ENCODE results near the gene MCM10.

Gene MCM10

GRCh38 chr10:13160934-13161856, at the start of gene MCM10:
Gene MCM10 (plus strand): TSS chr10:13161558. CDS start chr10:13164203, 2,645 bp downstream.
- peaks cover 15% of the 10 kb centered on the region for H3K36me3 ChIP-seq (ENCODE audit: insufficient read depth, low read length)
- peaks cover 13% of the 10 kb centered on the region for H3K4me1 ChIP-seq (ENCODE audit: insufficient read depth, low read length)
- H3K27me3 ChIP-seq (ENCODE audit: insufficient read depth, low read length) = no peaks in the 10 kb centered on the region
- peak within 1 kb of the TSS; percentile 66 for H3K4me3 ChIP-seq (ENCODE audit: low read length)
- peak within 1 kb of the TSS; percentile 75 for H2AFZ ChIP-seq (ENCODE audit: low read depth, low read length)
- H3K9me3 ChIP-seq (ENCODE audit: low read length) = no peaks in the 10 kb centered on the region

DNA sequence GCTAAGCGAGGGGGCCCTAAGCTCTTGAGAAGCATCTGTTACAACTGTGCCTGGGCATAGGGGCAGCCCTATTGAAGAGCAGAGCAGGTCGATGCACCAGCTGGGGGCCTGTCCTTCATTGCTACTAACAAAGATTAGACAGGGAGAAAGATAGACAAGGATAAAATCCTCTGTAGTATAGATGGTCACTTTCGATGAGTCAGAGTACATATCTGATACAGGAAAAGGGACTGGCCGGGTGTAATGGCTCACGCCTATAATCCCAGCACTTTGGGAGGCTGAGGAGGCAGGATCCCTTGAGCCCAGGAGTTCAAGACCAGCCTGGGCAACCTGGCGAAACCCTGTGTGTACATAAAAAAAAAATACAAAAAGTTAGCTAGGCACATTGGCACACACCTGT, 47.8 kb upstream of the MCM10 start:
- Histone ChIP-seq H3K36me3 (ENCODE audit: insufficient read depth, low read length) (peaks cover 4% of the 10 kb centered on the region), H3K27me3 (ENCODE audit: insufficient read depth, low read length) (no peaks in the 10 kb centered on the region), H3K4me3 (ENCODE audit: low read length) (no peak overlapping the region), H3K9me3 (ENCODE audit: low read length) (no peaks in the 10 kb centered on the region), H2AFZ (ENCODE audit: low read depth, low read length) (no peak overlapping the region), H3K4me1 (ENCODE audit: insufficient read depth, low read length) (no peaks in the 10 kb centered on the region)

- H3K4me1 ChIP-seq (ENCODE audit: insufficient read depth, low read length) = no peaks in the 10 kb centered on the region
- H3K36me3 ChIP-seq (ENCODE audit: insufficient read depth, low read length) = peaks cover 4% of the 10 kb centered on the region
- H3K4me3 ChIP-seq (ENCODE audit: low read length) = no peak overlapping the region
- H3K27me3 ChIP-seq (ENCODE audit: insufficient read depth, low read length) = no peaks in the 10 kb centered on the region
- H3K9me3 ChIP-seq (ENCODE audit: low read length) = no peaks in the 10 kb centered on the region
- no peak overlapping the region for H2AFZ ChIP-seq (ENCODE audit: low read depth, low read length)
Measured at GRCh38 chr10:13115832-13116803, 45.2 kb upstream of the MCM10 start.

DNA sequence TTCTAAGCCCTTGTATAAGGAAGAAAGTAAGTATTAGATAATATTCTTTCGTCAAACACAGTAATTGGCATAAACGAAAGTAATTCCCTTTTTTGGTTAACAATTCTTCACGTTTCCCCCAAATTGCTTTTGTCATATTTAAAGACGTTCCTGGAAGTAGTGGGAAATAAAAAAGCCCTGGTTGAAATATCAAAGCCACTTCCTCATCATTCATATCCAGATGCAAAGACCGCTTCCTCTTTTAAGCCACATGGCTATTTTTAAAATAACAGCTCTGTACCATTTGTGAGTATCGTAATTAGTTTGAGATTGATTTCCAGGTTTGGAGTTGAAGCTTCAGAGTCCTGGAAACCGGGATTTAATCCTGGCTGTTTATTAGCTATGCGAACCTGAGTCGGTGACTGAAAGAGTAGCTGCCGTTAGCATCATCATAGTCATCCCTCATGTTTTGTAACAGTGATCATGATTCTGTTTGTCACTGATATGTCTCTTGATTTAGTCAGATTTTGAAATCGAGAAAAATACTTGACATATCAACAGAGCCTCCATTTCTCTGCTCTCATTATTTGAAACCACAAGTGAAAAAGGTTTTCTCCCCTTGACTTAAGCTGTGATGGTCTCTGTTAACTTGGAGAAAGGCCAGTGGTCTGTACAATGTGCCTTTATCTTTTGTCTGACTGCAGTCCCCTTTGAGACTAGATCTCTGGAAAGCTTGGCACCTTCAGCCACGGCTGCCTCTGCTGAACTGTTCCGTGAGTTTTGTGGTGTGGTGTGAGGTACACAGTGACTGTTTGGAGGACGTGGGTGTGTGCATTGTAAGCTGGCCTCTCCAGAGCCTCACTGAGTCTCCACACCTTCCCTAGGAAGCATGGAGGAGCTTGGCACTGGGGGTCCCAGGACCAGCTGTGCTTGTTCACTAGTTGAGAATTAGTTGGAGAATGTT, 43.2 kb upstream of the MCM10 start:
- H3K4me1 ChIP-seq (ENCODE audit: insufficient read depth, low read length) = no peaks in the 10 kb centered on the region
- H3K27me3 ChIP-seq (ENCODE audit: insufficient read depth, low read length) = no peaks in the 10 kb centered on the region
- H3K36me3 ChIP-seq (ENCODE audit: insufficient read depth, low read length) = peaks cover 5% of the 10 kb centered on the region
- no peak overlapping the region for H3K4me3 ChIP-seq (ENCODE audit: low read length)
- no peaks in the 10 kb centered on the region for H3K9me3 ChIP-seq (ENCODE audit: low read length)
- H2AFZ ChIP-seq (ENCODE audit: low read depth, low read length) = no peak overlapping the region

DNA sequence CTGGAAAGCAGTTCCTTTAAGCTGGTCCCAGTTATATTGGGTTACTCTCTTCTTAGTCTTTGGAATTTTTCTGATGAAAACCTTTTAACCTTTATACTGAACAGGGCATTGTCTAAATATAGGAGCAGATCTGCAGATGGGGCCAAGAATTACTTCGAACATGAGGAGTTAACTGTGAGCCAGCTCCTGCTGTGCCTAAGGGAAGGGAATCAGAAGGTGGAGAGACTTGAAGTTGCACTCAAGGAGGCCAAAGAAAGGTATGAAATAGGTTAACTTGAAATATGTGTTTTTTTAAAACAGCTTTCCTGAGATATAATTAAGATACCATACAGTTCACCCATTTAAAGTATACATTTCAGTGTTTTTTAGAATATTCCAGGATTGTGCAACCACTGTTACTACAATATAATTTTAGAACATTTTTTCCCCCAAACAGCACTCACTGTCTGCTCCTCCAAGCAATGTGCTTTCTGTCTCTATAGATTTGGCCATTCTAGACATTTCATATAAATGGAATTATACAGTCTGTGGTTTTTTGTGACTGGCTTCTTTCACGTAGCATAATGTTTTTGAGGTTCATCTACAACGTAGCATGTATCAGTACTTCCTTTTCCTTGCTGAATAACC, 42.5 kb upstream of the MCM10 start:
- H3K36me3 ChIP-seq (ENCODE audit: insufficient read depth, low read length) = peaks cover 6% of the 10 kb centered on the region
- H3K4me1 ChIP-seq (ENCODE audit: insufficient read depth, low read length) = no peaks in the 10 kb centered on the region
- H3K27me3 ChIP-seq (ENCODE audit: insufficient read depth, low read length) = no peaks in the 10 kb centered on the region
- no peak overlapping the region for H3K4me3 ChIP-seq (ENCODE audit: low read length)
- H3K9me3 ChIP-seq (ENCODE audit: low read length) = no peaks in the 10 kb centered on the region
- H2AFZ ChIP-seq (ENCODE audit: low read depth, low read length) = no peak overlapping the region

DNA sequence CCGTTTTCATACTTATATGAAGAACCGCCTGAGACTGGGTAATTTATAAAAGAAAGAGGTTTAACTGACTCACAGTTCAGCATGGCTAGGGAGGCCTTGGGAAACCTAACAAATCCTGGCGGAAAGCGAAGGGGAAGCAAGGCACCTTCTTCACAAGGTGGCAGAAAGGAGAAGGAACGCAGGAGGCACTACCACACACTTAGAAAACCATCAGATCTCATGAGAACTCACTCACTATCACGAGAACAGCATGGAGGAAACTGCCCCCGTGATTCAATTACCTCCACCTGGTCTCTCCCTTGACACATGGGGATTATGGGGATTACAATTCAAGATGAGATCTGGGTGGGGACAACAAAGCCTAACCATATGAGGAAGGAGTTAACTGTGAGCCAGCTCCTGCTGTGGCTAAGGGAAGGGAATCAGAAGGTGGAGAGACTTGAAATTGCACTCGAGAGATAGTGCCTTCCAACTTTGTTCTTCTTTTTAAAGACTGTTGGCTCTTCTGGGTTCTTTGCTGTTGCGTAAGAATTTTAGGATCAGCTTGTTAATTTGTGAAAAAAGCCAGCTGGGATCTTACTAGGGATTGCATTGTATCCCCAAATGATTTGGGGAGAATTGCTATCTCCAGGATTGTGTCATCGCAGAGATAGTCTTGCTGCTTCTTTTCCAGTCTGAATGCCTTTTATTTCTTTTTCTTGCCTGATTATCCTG, 40.4 kb upstream of the MCM10 start:
- Histone ChIP-seq H3K27me3 (ENCODE audit: insufficient read depth, low read length) (no peaks in the 10 kb centered on the region), H3K36me3 (ENCODE audit: insufficient read depth, low read length) (peaks cover 6% of the 10 kb centered on the region), H3K4me1 (ENCODE audit: insufficient read depth, low read length) (no peaks in the 10 kb centered on the region), H2AFZ (ENCODE audit: low read depth, low read length) (no peak overlapping the region), H3K9me3 (ENCODE audit: low read length) (no peaks in the 10 kb centered on the region), H3K4me3 (ENCODE audit: low read length) (no peak overlapping the region)

DNA sequence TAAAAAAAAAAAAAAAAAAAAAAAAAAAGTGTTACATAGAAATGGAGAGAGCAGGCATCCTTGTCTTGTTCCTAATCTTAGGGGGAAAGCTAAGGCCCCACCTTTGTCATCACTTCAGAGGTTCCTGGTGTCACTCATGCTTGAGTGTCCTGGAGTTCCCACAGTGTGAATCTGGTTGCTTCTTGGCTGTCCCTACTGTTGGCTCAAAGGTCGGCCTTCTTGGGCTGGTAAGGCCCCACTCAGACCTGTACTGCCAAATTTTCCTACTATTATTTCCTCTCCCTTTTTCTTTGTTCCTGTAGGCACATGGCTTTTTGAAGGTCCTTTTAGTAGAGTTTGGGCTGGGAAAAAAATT, 39.9 kb upstream of the MCM10 start:
- peaks cover 5% of the 10 kb centered on the region for H3K36me3 ChIP-seq (ENCODE audit: insufficient read depth, low read length)
- no peak overlapping the region for H2AFZ ChIP-seq (ENCODE audit: low read depth, low read length)
- no peaks in the 10 kb centered on the region for H3K4me1 ChIP-seq (ENCODE audit: insufficient read depth, low read length)
- H3K9me3 ChIP-seq (ENCODE audit: low read length) = no peaks in the 10 kb centered on the region
- no peak overlapping the region for H3K4me3 ChIP-seq (ENCODE audit: low read length)
- H3K27me3 ChIP-seq (ENCODE audit: insufficient read depth, low read length) = no peaks in the 10 kb centered on the region

GRCh38 chr10:13136651-13137050, 24.7 kb upstream of the MCM10 start:
- H3K36me3 ChIP-seq (ENCODE audit: insufficient read depth, low read length) = no peaks in the 10 kb centered on the region
- H3K9me3 ChIP-seq (ENCODE audit: low read length) = no peaks in the 10 kb centered on the region
- no peak overlapping the region for H3K4me3 ChIP-seq (ENCODE audit: low read length)
- H2AFZ ChIP-seq (ENCODE audit: low read depth, low read length) = no peak overlapping the region
- H3K27me3 ChIP-seq (ENCODE audit: insufficient read depth, low read length) = no peaks in the 10 kb centered on the region
- peaks cover 4% of the 10 kb centered on the region for H3K4me1 ChIP-seq (ENCODE audit: insufficient read depth, low read length)

DNA sequence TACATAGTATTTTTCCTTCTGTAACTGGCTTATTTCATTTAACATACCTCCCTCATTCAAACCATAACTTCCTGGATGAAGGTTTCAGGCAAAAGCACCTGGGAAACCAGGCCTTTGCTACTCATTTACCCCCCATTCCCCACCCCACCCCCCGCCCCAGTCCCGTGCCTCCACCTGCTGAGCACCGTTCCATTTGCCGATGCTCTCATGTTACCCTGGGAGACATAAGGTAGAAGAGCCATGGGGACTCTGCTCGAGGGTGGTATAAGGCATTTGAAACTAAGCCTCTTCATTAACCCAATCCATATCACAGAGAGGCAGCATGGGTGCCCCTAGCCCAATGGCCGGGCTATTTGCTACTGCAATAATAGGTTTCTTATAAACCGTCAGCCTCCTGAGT, 22.2 kb upstream of the MCM10 start:
- Histone ChIP-seq H3K4me3 (ENCODE audit: low read length) (no peak overlapping the region), H3K27me3 (ENCODE audit: insufficient read depth, low read length) (no peaks in the 10 kb centered on the region), H2AFZ (ENCODE audit: low read depth, low read length) (no peak overlapping the region), H3K4me1 (ENCODE audit: insufficient read depth, low read length) (peaks cover 4% of the 10 kb centered on the region), H3K9me3 (ENCODE audit: low read length) (no peaks in the 10 kb centered on the region), H3K36me3 (ENCODE audit: insufficient read depth, low read length) (no peaks in the 10 kb centered on the region)

DNA sequence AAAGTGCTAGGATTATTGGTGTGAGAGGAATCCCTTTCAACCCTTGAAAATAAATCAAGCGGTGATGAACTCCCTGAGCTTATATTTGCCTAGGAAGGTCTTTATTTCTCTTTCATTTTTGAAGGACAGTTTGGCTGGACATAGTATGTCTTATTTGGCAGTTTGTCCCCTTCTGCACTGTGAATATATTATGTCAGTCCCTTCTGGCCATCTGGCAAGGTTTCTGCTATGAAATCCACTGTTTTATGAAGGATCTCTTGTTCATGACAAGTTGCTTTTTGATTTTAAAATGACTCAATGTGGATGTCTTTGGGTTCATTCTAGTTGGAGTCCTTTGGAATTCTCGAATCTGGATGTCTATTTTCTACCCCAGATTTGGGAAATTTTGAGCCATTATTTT, 21.7 kb upstream of the MCM10 start:
- H3K36me3 ChIP-seq (ENCODE audit: insufficient read depth, low read length) = no peaks in the 10 kb centered on the region
- H3K4me1 ChIP-seq (ENCODE audit: insufficient read depth, low read length) = peaks cover 4% of the 10 kb centered on the region
- no peaks in the 10 kb centered on the region for H3K27me3 ChIP-seq (ENCODE audit: insufficient read depth, low read length)
- no peaks in the 10 kb centered on the region for H3K9me3 ChIP-seq (ENCODE audit: low read length)
- no peak overlapping the region for H3K4me3 ChIP-seq (ENCODE audit: low read length)
- H2AFZ ChIP-seq (ENCODE audit: low read depth, low read length) = no peak overlapping the region

- Histone ChIP-seq H3K36me3 (ENCODE audit: insufficient read depth, low read length) (no peaks in the 10 kb centered on the region), H3K4me3 (ENCODE audit: low read length) (no peak overlapping the region), H3K4me1 (ENCODE audit: insufficient read depth, low read length) (peaks cover 4% of the 10 kb centered on the region), H3K9me3 (ENCODE audit: low read length) (no peaks in the 10 kb centered on the region), H2AFZ (ENCODE audit: low read depth, low read length) (no peak overlapping the region), H3K27me3 (ENCODE audit: insufficient read depth, low read length) (no peaks in the 10 kb centered on the region)
Measured at GRCh38 chr10:13140627-13141190, 20.6 kb upstream of the MCM10 start.
